GM21423 (cell line): ENCODE results near the gene VIT.

ENCODE experiments used
- ATAC-seq: cut with Tn5 transposase; IDR thresholded peaks from one replicate; pipeline ENCODE4 v1.9.1; 2021; ENCODE audit warnings: mild to moderate bottlenecking, moderate library complexity; ENCODE audit not compliant: unreplicated experiment

The VIT gene, protein sequence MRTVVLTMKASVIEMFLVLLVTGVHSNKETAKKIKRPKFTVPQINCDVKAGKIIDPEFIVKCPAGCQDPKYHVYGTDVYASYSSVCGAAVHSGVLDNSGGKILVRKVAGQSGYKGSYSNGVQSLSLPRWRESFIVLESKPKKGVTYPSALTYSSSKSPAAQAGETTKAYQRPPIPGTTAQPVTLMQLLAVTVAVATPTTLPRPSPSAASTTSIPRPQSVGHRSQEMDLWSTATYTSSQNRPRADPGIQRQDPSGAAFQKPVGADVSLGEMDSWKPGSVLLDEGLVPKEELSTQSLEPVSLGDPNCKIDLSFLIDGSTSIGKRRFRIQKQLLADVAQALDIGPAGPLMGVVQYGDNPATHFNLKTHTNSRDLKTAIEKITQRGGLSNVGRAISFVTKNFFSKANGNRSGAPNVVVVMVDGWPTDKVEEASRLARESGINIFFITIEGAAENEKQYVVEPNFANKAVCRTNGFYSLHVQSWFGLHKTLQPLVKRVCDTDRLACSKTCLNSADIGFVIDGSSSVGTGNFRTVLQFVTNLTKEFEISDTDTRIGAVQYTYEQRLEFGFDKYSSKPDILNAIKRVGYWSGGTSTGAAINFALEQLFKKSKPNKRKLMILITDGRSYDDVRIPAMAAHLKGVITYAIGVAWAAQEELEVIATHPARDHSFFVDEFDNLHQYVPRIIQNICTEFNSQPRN

DNA sequence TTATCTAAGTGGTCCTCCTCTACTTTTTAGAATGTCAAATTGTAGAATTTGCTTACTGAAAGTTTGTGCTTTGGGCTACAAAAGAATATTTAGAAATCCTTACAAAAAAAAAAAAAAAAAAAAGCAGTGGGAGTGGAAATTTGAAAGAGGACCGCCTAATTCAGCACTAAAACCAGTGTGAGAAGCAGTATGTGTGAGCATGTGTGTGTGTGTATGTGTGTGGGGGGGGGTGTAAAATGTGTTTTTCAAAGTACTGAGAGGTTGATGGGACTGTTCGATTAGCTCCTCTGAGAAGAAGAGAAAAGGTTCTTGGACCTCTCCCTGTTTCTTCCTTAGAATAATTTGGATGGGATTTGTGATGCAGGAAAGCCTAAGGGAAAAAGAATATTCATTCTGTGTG lies at the start of gene VIT:
Gene VIT, plus strand, starts transcription at position 175 of the 400 bp plus-strand sequence. CDS start 19,664 bp downstream, outside the sequence.
- ATAC-seq = no peak

DNA sequence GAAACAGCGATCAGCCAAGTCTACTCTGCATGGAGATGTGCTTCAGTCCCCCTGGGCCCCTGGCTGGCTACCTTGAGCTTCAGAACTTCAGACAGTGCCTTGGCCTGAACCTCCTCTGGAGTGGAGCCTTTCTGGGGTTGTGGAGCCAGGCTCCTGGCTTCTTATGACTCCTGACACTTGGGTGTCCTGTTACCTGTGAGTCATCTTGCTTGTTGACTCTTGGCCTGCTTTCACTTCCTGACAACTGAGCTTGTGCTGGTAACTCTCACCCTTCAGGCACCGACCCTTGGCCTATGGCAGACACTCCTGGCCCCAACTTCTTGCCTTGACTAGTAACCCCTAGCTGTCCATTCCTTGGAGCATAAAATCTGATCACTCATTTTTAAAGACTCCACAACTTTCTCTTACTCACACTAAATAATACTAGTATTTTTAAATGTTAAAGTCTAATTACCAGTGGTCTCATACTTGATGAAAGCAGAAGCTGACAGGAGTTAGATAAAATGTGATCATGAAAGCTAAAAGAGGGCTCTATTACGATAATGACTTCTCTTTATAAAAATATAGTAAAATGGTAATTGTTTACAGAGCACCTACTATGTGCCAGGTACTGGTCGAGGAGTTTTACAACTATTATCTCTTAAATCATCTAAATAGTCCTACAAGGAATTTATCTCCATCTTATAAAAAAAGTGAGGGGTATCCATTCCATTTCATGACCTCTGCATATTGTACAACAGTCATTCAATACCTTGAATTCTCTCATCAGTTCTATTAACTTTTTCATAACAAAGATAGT lies 46.3 kb upstream of the VIT start:
- ATAC-seq = peak; percentile 86

DNA sequence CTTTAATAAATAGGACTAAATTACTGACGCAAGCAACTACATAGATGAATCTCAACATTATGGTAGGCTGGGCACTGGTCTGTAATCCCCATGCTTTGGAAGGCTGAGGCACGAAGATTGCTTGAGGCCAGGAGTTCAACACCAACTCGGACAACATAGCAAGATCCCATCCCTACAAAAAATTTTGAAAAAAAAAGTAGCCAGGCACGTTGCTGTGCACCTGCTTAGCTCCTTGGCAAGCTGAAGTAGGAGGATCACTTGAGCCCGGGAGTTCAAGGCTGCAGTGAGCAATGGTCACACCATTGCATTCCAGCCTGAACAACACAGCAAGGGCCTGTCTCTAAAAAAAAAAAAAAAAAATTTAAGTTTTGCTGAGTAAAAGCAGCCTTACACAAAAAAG lies 43.4 kb upstream of the VIT start:
- no peak for ATAC-seq

DNA sequence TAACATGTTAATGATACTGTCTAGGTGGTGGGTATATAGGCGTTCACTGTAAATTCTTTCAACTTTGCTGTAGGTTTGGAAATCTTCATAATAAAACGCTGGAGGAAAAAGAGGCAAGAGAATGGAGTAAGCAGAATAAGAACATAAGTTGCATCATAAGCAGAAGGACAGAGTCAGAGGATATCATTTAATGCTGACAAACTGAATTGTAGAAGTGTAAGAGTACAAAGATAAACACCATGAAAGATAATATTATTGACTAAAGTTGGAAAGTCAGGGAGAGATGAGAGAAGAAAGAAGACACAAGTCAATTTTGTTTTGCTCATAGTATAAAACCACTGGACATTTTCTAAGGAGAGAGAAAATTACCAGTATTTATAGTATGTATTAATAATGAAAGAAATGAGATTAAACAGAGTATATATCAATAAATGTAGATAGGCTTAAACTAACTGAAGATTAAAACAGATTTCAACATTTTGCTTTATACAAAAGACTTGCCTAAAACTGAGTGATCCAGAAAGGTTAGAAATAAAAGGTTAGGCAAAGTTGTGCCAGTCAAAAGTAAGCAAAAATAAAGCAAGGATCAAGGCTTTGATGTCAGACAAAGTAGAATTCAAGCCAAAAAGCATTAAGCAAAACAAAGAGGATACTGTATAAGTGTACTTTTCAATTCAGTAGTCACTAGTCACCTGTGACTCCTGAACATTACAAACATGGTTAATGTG lies 42.4 kb upstream of the VIT start:
- no peak for ATAC-seq

DNA sequence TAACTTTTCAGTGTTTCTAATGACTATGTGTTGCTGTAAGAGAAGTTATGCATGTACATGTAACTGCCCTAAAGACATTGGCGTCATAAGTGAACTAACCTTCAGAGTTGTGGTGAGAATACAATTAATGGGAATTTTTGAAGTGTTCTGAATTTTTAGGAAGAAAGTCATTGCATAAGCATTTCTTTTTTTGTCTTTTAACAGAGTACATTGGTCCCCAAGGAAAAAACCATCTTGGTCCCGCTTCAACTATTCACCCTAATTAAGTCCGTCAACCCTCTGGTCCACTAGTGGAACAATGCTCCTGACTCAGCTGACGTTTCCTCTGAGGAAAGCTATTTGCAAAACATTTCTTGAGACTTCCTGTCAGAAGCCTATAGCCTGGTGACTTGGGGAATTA lies 41.1 kb upstream of the VIT start:
- ATAC-seq = no peak

DNA sequence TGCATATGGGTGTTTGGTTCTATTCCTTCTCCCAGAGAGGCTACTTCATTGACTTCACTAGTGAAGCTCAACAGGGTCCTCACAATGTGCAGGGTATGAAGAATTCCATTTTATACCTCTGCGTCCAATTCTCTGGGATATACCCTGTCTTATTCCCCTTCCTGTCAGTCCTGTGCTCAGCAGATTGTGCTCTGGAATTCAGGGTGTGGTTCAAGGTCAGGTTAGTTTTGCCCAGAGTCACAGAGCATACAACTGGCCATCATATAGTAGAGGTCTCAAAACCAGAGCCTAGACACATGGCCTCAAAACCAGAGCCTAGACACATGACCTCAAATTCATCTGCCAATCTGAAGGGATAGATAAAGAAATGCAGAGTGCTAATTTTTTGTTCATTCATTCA lies 38.8 kb upstream of the VIT start:
- no peak for ATAC-seq

DNA sequence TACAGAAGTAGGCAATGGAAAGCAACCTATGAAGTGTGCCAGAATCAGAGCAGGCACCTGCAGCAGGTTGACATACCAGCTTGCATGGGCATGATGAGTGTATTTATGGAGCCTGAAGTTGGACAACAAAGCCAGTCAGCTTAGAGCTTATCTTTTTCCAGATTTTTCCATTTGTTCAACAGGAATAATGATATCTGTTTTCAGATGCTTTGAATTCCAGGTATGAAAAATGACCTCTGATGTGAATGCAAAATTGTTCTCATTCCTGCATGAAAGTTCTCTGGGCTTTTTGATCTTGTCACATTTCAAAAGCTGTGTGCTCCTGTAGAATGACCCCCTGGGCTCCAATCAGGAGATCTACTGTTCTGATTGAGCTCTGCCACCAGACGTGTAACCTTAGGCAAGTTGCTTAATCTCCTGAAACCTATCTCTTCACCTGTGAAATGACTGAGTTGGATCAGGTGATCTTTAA lies 38.2 kb upstream of the VIT start:
- ATAC-seq = no peak

DNA sequence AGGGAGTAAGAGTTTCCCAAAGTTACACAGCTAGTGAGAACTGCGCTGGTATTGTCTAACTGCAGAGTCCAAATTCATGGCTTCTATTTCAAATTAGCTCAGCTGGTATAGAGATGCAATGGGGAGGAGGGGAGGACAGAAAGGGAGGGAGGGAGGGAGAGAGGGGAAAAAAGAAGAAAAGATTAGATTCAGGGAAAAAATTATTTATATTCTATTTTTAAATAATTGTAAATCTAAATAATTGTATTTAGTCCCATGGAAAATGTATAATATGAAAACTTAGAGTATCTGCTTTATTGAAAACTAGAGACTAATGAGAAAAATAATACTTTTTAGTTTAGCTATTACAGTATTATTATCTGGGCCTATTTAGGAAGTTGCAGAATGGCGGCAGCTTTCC lies 37.3 kb upstream of the VIT start:
- ATAC-seq = no peak

DNA sequence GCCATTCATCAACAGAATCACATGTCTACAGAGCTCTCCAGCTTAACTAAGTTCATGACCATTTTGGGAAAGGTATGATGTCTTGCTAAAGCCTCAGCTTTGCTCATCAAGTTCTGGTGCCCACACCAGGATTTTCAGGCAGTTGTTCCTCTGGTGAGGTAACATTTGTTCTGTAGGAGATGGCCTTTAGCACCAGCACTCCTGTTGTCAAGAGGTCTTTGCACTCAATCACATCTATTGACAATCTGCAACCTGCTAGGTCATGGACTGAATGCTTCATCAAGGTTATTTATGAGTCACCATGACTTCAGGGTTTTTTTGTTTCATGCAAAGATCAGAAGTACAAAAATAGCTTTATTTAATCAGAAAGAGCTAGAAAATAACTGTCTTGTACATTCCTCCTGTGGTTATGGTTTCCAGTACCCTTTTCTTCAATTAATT lies 36.6 kb upstream of the VIT start:
- peak; percentile 62 for ATAC-seq

DNA sequence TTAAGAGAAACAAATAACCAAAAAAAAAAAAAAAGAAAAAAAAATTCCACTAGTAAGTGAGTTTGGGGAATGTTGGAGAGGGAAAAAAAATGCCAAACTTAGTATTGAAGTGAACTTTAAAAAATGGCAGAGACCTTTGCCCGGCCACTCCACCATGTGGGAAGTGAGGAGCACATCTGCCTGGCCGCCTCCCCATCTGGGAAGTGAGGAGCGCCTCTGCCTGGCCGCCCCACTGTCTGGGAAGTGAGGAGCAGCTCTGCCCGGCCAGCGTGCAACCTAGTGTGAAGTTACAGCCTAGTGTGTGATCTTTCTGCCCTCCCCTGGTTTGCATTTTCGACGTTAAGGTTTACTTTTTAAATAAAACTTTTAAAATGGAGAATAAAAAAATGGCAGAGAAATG lies 33.9 kb upstream of the VIT start:
- no peak for ATAC-seq

DNA sequence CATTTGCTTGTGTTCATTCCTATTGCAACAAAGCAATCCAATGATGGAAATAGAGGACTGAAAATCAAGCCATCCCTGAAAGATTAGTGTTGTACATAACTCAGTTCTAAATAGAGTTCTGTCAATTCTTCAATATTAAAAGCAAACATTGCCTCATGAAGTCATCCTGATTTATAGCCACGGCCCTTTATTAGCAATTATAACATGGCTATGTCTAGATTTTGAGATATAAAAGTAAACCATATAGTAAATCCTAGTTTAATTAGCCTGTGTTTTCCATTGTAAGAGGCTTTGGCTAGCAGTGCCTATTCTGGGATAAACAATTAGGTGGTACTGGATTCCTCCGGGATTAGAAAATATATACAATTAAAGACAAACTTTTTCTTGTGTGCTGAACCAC lies 33.2 kb upstream of the VIT start:
- ATAC-seq = no peak

DNA sequence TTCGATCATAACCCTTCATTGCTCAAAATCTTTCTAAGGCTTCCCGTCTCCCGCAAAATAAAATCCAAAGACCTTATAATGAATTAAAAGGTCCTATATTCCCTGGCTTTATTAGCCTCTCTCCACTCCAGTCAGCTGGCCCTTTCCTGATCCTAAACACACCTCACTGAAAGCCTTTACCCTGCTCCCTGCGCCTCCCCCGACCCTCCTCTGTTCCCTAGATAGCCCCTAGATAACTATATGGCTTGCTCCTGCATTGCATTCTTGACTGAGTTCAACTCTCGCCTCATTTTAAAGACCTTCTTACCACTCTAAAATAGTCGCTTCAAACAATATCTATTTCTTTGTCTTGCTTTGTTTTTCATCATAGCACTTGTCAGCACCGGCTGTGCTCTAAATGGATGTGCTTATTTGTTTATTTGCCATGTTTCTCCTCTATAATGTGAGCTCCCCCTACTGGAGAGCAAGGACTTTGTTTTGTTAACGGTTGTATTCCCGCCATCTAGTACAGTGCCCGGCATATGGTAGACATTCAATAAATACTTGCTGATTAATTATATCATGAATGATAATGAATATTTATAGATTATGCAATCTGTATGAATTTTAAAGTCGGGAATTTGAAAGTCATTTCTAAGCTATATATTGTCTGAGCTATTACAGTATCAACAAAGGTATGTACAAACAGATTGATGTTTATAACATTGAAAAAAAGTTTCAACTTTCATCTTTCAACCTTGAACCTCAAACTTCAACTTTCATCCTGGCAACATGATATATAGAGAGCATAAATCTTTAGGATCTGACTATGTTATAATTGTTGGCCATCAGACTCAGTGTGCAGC lies 32.4 kb upstream of the VIT start:
- peak; percentile 78 for ATAC-seq

DNA sequence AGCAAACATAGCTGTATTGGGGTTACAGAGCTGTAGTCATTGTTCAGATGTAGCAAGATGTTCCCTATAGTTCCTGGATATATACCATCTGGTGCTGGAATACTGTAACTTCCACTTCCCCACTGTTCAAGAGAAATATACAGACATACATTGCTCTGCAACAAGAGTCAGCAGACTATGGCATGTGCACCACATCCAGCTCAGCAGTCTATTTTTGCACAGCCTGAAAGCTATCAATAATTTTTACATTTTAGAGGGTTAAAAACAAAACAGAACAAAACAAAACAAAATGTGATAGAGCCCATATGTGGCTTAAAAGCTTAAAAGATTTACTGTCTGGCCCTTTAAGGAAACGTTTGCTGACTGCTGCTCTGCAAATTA lies 31.8 kb upstream of the VIT start:
- ATAC-seq = no peak

DNA sequence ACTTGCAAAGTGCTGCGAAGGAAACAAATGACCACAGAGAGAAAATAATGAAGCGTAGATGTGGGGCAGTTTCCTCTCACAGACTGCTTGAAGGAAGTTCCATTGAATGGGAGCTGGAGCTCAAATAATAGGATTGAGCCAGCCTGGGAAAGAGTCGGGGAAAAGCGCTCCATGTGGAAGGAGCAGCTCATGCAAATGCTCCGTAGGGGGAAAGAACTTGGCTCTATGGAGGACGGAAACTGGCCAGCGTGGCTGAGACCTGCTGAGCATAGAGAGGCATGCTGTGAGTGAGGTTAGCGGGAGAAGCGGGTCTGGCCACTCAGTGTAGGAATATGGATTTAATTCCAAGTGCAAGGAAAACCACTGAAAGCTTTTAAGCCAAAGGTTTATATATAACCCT lies 28.6 kb upstream of the VIT start:
- no peak for ATAC-seq

DNA sequence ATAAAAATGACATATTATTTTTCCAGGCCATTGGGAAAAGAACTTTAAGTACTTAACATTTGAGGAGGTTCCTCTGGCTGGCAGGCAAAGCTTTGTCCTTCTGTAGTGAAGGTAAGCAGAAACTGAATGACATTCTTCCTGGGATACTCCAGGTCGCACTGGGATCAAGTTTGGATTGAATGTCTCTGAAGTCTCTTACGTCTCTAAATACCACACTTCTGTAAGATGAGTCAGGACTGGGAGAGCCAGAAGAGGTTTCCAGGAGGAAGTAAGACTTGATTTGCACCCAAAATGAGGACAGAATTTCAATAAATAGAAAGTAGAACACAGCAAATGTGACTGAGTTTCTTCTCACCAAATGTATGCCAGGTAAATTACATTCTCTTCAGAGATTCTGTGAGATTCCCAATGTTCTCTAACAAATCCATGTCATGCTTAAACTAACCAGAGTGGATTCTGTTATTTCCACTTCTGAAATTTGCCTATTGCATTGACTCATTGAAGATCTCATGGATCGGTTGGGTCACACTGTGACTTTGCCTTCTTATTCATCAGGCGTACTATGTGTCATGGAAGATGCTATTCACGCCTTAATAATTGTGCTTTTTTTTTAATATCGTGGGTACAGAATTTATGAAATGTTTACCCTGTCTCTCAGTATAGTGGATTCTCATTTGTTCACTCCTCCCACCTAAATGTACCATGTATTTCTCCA lies 25.5 kb upstream of the VIT start:
- no peak for ATAC-seq

DNA sequence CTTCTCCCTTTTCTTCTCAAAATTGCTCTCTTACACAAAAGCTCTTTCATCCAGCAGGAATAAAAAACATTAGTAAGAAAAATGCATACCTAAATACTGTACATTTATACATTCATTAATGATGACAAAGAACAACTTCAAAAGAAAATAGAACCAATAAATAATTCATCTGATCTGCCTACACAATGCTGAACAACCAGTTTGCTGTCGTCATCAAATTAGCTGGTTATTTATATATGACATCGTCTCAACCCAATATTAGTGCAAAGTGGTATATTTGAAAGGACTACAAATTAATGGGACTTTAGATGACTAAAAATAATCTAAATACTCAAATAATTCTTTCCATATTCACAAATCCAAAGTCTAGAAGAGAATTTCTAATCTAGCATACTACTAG lies 24.8 kb upstream of the VIT start:
- ATAC-seq = no peak

DNA sequence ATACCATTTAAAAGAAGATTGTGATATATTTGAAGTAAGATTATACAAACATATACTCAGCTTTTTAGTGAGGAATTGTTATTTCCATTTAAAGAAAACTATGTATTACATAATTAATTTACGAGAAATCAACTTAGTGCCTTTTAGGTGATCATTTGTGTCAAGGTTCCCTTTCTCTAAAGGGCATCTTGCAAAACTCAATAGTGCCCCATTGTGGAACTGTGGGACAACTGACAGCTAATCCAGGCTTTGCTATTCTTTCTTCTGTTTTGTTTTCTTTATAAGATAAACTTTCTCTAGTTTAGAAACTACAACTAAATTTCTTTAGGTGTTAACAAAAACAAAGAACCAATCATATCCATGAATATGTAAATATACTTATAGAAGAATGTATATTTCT lies 24.3 kb upstream of the VIT start:
- ATAC-seq = peak; percentile 46

DNA sequence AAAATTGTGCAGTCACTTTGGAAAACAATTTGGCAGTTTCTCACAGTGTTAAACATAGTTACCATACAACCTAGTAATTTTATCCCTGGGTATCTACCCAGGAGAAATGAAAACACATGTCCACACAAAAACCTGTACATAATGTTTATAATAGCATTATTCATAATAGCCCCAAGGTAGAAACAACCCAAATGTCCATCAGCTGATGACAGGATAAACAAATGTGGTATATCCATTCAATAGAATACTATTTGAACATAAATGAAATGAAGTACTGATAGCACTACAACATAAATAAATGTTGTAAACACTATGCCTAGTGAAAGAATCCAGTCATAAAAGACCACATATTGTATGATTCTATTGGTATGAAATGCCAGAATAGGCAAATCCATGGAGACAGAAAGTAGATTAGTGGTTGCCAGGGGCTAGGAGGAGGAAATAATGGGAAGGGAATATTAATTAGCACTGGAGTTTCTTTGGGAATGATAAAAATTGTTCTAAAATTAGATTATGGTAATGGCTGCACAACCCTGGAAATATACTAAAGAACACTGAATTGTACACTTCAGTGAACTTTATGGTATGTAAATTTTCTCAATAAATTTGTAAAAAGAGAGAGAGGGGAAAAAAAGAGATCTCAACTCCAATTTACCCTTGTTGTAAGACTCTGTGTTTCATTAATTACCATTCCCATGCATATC lies 20.8 kb upstream of the VIT start:
- no peak for ATAC-seq

DNA sequence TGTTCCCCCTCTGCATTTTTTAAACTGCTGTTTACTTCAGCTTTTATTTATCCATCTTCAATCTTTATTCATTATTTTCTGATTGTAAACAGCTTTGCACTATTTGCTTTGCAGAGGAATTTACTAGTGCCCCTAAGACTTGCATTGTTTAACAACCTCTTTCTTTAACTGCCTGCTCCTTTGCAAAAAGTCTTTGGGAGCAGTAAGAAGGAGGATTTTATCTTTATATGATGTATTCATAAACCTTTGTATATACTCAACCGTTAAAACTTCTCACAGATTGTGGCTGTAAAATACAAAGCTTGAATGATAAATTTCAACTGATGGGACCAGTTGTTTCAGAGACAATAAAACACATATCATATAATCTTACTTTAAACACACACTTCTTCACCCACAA lies 20.1 kb upstream of the VIT start:
- ATAC-seq = no peak
